WERI-Rb-1 (cell line): ENCODE measurements around the gene STPG2.

ENCODE experiments used
- DNase-seq: peaks from one replicate; pipeline ENCODE4 v3.0.0-alpha.2; 2020
- H3K27ac ChIP-seq: fragments of 250-450 bp; sonication (Bioruptor Pico); 2 replicates; pipeline ENCODE4 v1.5.1; 2020; ENCODE audit warnings: mild to moderate bottlenecking, moderate library complexity
- H3K27me3 ChIP-seq: fragments of 250-450 bp; sonication (Bioruptor Pico); 2 replicates; pipeline ENCODE4 v1.5.1; 2021; ENCODE audit warnings: mild to moderate bottlenecking, low read depth, moderate library complexity; ENCODE audit not compliant: insufficient read depth, severe bottlenecking
- H3K36me3 ChIP-seq: fragments of 250-450 bp; sonication (Bioruptor Pico); 2 replicates; pipeline ENCODE4 v1.5.1; 2020; ENCODE audit warnings: mild to moderate bottlenecking, moderate library complexity
- H3K4me3 ChIP-seq: 2 replicates; pipeline ENCODE4 v1.5.1; 2011; ENCODE audit warnings: low read depth, mild to moderate bottlenecking, control low read depth, low read length
- H3K9me3 ChIP-seq: fragments of 250-450 bp; sonication (Bioruptor Pico); 2 replicates; pipeline ENCODE4 v1.5.1; 2021; ENCODE audit warnings: mild to moderate bottlenecking, moderate library complexity; ENCODE audit not compliant: severe bottlenecking
- TF ChIP-seq, protein P1 (sequence below): IDR thresholded peaks from 2 replicates; pipeline ENCODE4 v1.5.1; 2011; ENCODE audit warnings: low read depth, mild to moderate bottlenecking, control low read depth, inconsistent platforms, low read length

The STPG2 gene

DNA sequence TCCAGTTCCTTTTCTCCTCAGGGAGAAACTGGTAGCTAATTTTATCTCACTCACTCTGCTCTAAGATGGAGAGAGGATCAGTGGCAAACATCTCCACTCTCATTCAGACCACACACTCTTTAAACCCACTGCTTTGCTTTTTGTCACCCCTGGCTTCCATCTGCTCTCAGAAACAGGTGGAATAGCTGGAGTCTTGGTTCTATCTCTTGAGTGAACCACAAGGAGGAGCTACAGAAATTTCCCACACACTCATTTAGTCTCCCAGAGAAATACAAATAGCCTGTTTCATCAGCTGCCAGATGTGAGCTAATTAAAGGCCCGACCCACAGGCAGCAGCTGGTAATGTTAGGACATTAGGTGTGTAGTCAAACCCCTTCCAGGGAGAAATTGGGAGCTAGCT lies 96.6 kb downstream of the STPG2 start:
- H3K27me3 ChIP-seq = no peaks in the 10 kb centered on the region
- H3K36me3 ChIP-seq = no peaks in the 10 kb centered on the region
- no peak overlapping the region for H3K27ac ChIP-seq
- DNase-seq = no peak
- H3K9me3 ChIP-seq = no peaks in the 10 kb centered on the region
- H3K4me3 ChIP-seq = no peak overlapping the region
- TF ChIP-seq, protein P1, sequence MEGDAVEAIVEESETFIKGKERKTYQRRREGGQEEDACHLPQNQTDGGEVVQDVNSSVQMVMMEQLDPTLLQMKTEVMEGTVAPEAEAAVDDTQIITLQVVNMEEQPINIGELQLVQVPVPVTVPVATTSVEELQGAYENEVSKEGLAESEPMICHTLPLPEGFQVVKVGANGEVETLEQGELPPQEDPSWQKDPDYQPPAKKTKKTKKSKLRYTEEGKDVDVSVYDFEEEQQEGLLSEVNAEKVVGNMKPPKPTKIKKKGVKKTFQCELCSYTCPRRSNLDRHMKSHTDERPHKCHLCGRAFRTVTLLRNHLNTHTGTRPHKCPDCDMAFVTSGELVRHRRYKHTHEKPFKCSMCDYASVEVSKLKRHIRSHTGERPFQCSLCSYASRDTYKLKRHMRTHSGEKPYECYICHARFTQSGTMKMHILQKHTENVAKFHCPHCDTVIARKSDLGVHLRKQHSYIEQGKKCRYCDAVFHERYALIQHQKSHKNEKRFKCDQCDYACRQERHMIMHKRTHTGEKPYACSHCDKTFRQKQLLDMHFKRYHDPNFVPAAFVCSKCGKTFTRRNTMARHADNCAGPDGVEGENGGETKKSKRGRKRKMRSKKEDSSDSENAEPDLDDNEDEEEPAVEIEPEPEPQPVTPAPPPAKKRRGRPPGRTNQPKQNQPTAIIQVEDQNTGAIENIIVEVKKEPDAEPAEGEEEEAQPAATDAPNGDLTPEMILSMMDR = no peak

DNA sequence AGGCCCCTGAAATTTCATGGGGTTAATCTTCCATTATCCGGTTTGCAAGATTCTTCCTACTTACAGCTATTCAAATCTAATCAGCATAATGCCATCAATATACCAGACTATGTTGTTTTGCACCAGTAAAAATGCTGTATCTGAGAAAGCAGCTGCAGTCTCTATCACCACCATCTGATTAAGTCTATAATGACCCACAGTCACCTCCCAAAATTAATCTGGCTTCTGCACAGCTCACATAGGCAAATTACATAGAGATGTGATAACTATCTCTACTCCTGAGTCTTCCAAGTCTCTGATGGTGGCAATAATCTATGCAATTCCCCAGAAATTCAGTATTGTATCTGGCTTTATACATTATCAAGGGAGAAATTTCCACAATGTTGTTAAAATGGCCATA lies 113.2 kb downstream of the STPG2 start:
- no peak for DNase-seq
- Histone ChIP-seq H3K27me3 (no peaks in the 10 kb centered on the region), H3K36me3 (no peaks in the 10 kb centered on the region), H3K27ac (no peak overlapping the region), H3K4me3 (no peak overlapping the region), H3K9me3 (peaks cover 2% of the 10 kb centered on the region)
- TF ChIP-seq, protein P1 = no peak

DNA sequence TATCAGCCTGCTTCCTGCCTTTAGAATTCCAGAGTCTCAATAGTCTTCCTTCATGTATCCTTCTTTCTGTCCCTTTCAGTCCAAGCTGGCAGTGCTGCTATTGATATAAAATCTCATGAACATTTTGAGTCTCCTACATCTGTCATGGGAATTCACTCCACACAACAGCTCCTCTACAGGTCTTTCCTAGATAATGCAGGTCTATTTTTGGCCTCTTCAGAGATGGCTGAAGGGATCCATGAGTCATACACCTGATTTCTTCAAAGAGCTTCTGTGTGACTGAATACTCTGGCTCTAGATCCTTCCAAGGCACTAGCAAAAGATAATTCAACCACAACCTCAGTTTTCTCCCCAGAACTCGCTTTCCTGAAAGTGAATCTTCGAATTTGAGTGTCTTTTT lies 115.4 kb downstream of the STPG2 start:
- Histone ChIP-seq H3K27me3 (no peaks in the 10 kb centered on the region), H3K36me3 (no peaks in the 10 kb centered on the region), H3K4me3 (no peak overlapping the region), H3K9me3 (peaks cover 5% of the 10 kb centered on the region), H3K27ac (no peak overlapping the region)
- TF ChIP-seq, protein P1 = peak; percentile 33
- no peak for DNase-seq

DNA sequence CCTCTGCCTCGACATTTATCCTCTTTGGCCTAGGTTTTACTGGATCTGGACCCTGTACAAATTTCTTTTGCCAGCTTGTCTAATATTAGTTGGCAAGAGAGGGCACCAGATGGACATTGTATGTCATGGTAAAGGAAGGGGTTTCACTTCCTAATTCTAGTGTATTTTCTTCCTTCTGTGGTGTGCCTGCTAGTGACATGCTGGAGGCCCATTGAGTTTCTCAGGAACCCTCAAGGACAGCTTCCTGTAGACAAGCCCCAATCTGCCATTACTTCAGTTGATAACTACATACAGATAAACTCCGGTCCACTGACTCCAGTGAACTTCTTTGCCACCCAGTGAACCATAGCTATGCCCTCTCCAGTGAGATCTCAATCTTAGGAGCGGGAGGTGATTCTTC lies 116.9 kb downstream of the STPG2 start:
- Histone ChIP-seq H3K9me3 (peaks cover 5% of the 10 kb centered on the region), H3K36me3 (no peaks in the 10 kb centered on the region), H3K27ac (no peak overlapping the region), H3K27me3 (no peaks in the 10 kb centered on the region), H3K4me3 (no peak overlapping the region)
- DNase-seq = no peak
- TF ChIP-seq, protein P1 = no peak

DNA sequence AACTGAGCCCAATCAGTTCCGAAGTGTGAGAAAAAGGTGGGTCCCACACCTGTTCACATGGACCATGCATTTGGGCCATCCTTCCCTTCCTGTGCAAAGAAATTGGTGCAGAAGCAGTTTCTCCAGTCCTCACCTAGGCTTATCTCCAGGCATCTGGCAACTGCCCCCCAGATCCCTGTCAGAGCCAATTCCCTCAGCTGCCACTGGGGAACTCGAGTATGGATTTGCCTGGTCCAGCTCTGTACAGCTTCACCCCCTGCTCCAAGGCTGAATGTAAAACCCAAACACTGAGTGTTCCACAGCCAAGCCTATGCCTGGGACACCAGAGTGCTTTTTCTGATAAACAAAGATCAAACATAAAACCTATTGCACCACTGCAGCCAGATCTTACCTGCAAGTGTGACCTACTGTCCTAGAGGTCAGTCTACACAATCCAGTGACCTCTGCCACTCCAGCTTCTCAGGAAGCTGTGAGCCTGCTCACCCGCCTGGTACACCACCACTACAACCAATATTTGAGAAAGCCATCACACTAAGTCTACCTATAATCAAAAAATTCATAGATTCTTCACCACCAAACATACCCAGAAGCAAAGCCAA lies 136.4 kb downstream of the STPG2 start:
- no peaks in the 10 kb centered on the region for H3K36me3 ChIP-seq
- no peak for DNase-seq
- peaks cover 2% of the 10 kb centered on the region for H3K9me3 ChIP-seq
- TF ChIP-seq, protein P1 = 0 out of 2 replicates have a peak, but pooled peaks have one; percentile 14
- H3K27ac ChIP-seq = no peak overlapping the region
- no peaks in the 10 kb centered on the region for H3K27me3 ChIP-seq
- no peak overlapping the region for H3K4me3 ChIP-seq

DNA sequence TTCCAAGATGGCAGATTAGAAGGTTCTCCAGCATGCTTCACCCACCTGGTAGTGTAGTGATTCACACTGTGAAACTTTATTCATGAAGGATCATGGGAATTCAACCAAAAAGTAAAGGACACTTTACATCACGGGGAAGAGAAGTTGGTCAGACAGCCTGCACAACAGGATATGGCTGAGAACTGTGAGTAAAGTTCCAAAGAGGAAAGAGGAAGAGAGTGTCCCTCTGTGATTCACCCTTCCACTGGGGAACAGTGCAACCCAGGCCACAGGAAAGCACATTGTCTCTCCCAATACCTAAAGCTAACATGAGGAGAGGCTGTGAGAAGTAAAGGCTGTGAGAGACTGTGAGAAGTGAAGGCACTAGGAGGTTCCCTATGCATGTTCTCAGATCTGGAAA lies 137.2 kb downstream of the STPG2 start:
- H3K27me3 ChIP-seq = no peaks in the 10 kb centered on the region
- no peaks in the 10 kb centered on the region for H3K36me3 ChIP-seq
- TF ChIP-seq, protein P1 = no peak
- no peak for DNase-seq
- H3K27ac ChIP-seq = no peak overlapping the region
- no peak overlapping the region for H3K4me3 ChIP-seq
- H3K9me3 ChIP-seq = peaks cover under 1% of the 10 kb centered on the region
